Brain microvascular endothelial cell (primary cell): ENCODE results near the gene GRID1.

Experiments used
- DNase-seq: peaks from one replicate; pipeline ENCODE4 v3.0.0-alpha.2; 2020
- H3K27ac ChIP-seq: fragments of 250-450 bp; sonication (Bioruptor Pico); 2 replicates; pipeline ENCODE4 v1.5.1; 2020; ENCODE audit warnings: mild to moderate bottlenecking, moderate library complexity
- H3K27me3 ChIP-seq: fragments of 250-450 bp; sonication (Bioruptor Pico); replicated peaks from 2 replicates; pipeline ENCODE4 v1.5.1; 2020; ENCODE audit warnings: mild to moderate bottlenecking
- H3K36me3 ChIP-seq: fragments of 250-450 bp; sonication (Bioruptor Pico); replicated peaks from 2 replicates; pipeline ENCODE4 v1.5.1; 2020; ENCODE audit warnings: mild to moderate bottlenecking
- H3K4me3 ChIP-seq: 2 replicates; pipeline ENCODE4 v1.5.1; 2011; ENCODE audit warnings: low read depth, mild to moderate bottlenecking, control low read depth, low read length, moderate library complexity
- in situ Hi-C: cut with HindIII; loops from 2 replicates; pipeline ENCODE4 v1.10.0; 2017; ENCODE audit warnings: low sequenced_read_pairs, low pct_ligation_motif_present
- TF ChIP-seq, protein P1 (sequence below): IDR thresholded peaks from 2 replicates; pipeline ENCODE4 v1.5.1; 2011; ENCODE audit warnings: low read depth, mild to moderate bottlenecking, moderate library complexity, low read length, control low read depth, inconsistent platforms; ENCODE audit errors: missing control alignments

GRID1 gene

DNA sequence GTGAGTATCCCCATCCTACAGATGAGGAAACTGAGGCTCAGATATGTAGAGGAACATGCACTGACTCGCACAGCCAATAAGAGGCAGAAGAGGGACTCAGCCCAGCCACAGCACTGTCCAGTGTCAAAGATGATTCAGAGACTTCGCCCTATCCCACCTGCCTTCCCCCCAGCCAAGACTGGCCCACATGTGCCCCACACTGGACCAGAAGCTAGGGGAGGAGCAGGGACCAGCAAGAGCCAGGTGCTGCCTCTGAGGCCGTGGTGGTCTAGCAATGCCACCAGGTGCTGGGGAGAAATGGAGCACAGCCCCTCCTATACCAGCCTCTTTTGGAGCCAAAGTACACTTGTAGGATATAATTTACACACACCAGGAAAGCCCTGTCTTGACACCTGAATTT, 22.3 kb downstream of the GRID1 start:
- no peak for DNase-seq
- Histone ChIP-seq H3K36me3 (no peaks in the 10 kb centered on the region), H3K27ac (no peak overlapping the region), H3K4me3 (no peak overlapping the region), H3K27me3 (no peaks in the 10 kb centered on the region)
- TF ChIP-seq, protein P1, sequence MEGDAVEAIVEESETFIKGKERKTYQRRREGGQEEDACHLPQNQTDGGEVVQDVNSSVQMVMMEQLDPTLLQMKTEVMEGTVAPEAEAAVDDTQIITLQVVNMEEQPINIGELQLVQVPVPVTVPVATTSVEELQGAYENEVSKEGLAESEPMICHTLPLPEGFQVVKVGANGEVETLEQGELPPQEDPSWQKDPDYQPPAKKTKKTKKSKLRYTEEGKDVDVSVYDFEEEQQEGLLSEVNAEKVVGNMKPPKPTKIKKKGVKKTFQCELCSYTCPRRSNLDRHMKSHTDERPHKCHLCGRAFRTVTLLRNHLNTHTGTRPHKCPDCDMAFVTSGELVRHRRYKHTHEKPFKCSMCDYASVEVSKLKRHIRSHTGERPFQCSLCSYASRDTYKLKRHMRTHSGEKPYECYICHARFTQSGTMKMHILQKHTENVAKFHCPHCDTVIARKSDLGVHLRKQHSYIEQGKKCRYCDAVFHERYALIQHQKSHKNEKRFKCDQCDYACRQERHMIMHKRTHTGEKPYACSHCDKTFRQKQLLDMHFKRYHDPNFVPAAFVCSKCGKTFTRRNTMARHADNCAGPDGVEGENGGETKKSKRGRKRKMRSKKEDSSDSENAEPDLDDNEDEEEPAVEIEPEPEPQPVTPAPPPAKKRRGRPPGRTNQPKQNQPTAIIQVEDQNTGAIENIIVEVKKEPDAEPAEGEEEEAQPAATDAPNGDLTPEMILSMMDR = no peak
- in situ Hi-C loops = no loop called here

DNA sequence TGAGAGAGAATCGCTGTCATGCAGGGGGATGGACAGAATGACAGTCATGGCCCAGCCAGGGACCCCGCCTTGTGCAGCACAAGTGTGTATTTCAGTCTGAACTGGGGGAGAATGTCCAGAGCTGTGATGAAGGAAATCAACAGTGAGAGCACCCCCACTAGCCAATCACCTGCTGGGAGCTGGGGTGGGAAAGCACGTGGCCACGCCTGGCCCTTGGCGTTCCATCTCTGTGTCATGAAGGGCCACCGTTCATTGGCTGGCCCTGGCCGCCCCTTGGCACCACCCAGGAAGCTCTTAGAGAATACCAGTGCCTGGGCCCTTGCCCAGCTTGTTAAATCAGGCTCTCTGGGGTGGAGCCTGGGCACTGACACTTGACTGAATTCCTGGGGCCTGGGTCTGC, 22.8 kb downstream of the GRID1 start:
- Histone ChIP-seq H3K27ac (no peak overlapping the region), H3K36me3 (no peaks in the 10 kb centered on the region), H3K27me3 (no peaks in the 10 kb centered on the region), H3K4me3 (no peak overlapping the region)
- no peak for DNase-seq
- in situ Hi-C loops = no loop called here
- TF ChIP-seq, protein P1 = no peak

DNA sequence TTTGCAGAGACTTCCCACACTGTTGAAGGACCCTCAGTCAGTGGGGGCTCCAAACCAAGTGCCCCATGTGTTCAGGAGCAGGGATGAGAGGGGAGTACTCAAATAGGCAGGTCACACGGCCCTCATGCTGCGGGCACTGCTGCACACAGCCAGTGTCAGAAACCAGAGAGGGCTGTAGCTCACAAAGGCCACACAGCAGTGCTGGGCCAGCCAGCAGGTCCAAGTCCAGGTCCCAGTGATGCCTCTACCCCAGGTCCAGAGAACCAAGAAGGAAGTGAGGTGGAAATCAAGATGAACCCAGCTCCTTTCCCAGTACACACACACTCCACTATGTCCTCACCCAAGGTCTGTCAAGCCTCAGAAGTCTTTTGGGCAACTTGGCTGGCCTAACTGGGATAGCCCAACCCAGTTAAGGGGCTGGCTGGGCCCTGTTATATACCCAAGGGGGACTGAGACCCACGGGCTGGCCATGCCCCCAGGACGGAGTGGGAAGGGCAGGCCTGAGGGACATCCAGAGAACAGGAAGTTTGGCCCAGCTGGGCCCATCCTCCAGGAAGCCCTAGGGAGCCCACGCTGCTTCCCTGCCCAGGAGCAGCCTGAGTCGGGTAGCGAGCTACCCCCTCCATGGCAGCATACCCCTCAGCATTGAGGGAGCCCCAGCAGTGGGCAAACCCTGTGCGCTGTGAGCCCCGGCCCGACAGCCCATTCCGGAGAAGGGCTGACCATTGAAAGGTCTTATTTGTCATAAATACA, 24.3 kb downstream of the GRID1 start:
- Histone ChIP-seq H3K36me3 (no peaks in the 10 kb centered on the region), H3K27ac (no peak overlapping the region), H3K27me3 (no peaks in the 10 kb centered on the region), H3K4me3 (no peak overlapping the region)
- DNase-seq = no peak
- in situ Hi-C loops = no loop called here
- TF ChIP-seq, protein P1 = no peak

DNA sequence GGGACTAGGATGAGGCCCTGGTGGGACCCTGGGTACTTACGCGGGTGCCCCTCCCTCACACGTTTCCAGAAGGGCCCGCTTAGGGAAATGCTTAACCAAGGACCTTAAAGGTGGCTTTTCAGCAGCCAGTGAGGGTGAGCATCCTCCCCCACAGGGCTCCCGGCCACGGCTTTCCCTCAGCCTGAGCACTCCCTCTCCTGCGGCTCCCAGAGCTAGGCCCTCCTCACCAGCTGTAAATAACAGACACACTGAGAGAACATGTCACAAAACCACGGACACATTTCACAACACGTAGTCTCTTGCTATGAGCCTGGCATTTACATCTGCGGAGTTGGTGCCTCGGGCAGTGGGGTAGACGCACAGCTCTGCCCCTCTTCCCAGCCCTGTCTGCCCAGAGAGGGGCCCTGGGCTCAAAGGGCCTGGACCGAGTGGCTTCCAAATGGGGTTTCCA, 25.2 kb downstream of the GRID1 start:
- Histone ChIP-seq H3K27me3 (no peaks in the 10 kb centered on the region), H3K36me3 (no peaks in the 10 kb centered on the region), H3K4me3 (no peak overlapping the region), H3K27ac (no peak overlapping the region)
- TF ChIP-seq, protein P1 = no peak
- DNase-seq = no peak
- in situ Hi-C loops = no loop called here

DNA sequence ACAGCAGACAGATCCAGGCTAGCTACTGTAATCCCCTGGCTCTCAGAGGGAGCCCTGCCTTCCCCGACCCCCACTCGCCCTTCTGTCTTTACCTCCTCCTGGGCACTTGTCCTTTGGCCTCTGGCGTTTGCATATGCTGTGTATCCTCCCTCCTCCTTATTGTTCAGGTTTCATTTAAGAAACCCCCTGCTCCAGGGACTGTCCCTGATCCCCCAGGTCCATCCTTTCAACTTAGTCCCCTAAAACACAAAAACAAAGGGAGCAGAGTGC, 25.7 kb downstream of the GRID1 start:
- no peak for DNase-seq
- in situ Hi-C loops = no loop called here
- TF ChIP-seq, protein P1 = no peak
- no peaks in the 10 kb centered on the region for H3K36me3 ChIP-seq
- H3K27ac ChIP-seq = no peak overlapping the region
- H3K27me3 ChIP-seq = no peaks in the 10 kb centered on the region
- no peak overlapping the region for H3K4me3 ChIP-seq

DNA sequence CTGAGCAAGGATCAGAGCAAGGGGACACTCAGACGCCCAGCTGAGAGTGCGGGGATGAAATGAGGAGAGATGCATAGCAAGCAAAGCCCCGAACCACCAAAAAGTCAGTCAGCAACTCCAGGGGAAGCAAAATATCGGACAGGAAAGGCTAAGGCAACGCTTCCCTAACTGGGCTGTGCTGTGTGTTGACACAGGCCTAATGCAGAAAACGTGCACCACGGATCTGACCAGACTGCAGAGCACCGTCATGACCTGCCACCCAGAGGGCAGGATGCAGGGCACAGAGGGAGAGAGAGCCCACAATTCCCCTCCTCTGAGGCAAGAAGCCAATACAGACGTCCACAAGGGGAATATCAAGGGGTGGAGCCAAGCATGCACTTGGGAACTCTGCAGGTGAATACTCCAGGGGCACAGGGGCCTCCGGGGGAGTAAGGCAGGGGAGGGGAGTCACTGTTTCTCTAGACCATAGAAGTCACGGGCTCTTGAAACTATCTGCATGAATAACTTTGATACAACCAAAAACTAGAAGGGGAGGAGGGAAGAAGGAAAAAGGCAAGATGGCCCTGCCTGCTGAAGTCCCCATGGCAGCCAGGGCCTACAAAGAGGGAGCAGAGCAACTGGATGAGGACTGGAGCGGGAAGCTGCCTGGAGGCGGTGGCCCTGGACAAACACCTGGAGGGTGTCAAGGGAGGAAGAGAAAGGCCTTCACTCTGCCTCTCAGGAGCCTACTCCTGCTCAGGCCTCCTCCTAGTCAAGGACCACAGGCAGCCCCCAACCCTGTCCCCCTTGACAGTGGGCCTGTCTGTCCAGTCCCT, 26.2 kb downstream of the GRID1 start:
- in situ Hi-C loops = no loop called here
- TF ChIP-seq, protein P1 = no peak
- no peaks in the 10 kb centered on the region for H3K36me3 ChIP-seq
- no peaks in the 10 kb centered on the region for H3K27me3 ChIP-seq
- DNase-seq = no peak
- H3K4me3 ChIP-seq = no peak overlapping the region
- no peak overlapping the region for H3K27ac ChIP-seq
